SK-N-SH treated with all-trans-retinoic acid at 6 μM for 48 hours (cell line): ENCODE results near the gene PARVB.

Source experiments
- ATAC-seq: fragments of 200-7000 bp; cut with Tn5 transposase; 3 replicates; pipeline ENCODE4 v1.9.1; 2020; ENCODE audit warnings: mild to moderate bottlenecking, moderate library complexity
- ARNTL ChIP-seq: fragments of 450-650 bp; formaldehyde crosslinking; IDR thresholded peaks from 2 replicates; pipeline ENCODE4 v1.5.0; 2020; ENCODE audit warnings: low read depth, mild to moderate bottlenecking, moderate library complexity, borderline replicate concordance
- BACH2 ChIP-seq: fragments of 250-450 bp; sonication (Bioruptor Pico); IDR thresholded peaks from 2 replicates; pipeline ENCODE4 v1.9.0; 2021; ENCODE audit warnings: mild to moderate bottlenecking, borderline replicate concordance
- CSDC2 ChIP-seq: fragments of 250-450 bp; sonication (Bioruptor Pico); IDR thresholded peaks from 2 replicates; pipeline ENCODE4 v1.5.0; 2020; ENCODE audit warnings: mild to moderate bottlenecking, moderate library complexity
- ESRRG ChIP-seq: fragments of 250-450 bp; sonication (Bioruptor Pico); IDR thresholded peaks from 2 replicates; pipeline ENCODE4 v1.6.1; 2021; ENCODE audit warnings: mild to moderate bottlenecking
- GLIS3 ChIP-seq: fragments of 250-450 bp; sonication (Bioruptor Pico); IDR thresholded peaks from 2 replicates; pipeline ENCODE4 v1.5.0; 2020; ENCODE audit warnings: mild to moderate bottlenecking, moderate library complexity
- ISL1 ChIP-seq: fragments of 250-450 bp; sonication (Bioruptor Pico); IDR thresholded peaks from 2 replicates; pipeline ENCODE4 v2.1.2; 2022; ENCODE audit warnings: mild to moderate bottlenecking, moderate library complexity
- OSR1 ChIP-seq: fragments of 250-450 bp; sonication (Bioruptor Pico); IDR thresholded peaks from 2 replicates; pipeline ENCODE4 v1.8.0; 2022; ENCODE audit warnings: moderate library complexity, mild to moderate bottlenecking, inconsistent platforms
- PPARA ChIP-seq: fragments of 250-450 bp; sonication (Bioruptor Pico); IDR thresholded peaks from 2 replicates; pipeline ENCODE4 v1.5.0; 2020; ENCODE audit warnings: mild to moderate bottlenecking, borderline replicate concordance
- RARB ChIP-seq: fragments of 250-450 bp; sonication (Bioruptor Pico); IDR thresholded peaks from 2 replicates; pipeline ENCODE4 v1.8.0; 2021; ENCODE audit warnings: mild to moderate bottlenecking, moderate library complexity
- SNAI2 ChIP-seq: fragments of 250-450 bp; sonication (Bioruptor Pico); IDR thresholded peaks from 2 replicates; pipeline ENCODE4 v1.5.0; 2020; ENCODE audit warnings: mild to moderate bottlenecking, moderate library complexity
- TOX ChIP-seq: fragments of 250-450 bp; sonication (Bioruptor Pico); IDR thresholded peaks from 2 replicates; pipeline ENCODE4 v1.8.0; 2021; ENCODE audit warnings: mild to moderate bottlenecking, moderate library complexity, borderline replicate concordance
- ZC3H10 ChIP-seq: fragments of 250-450 bp; sonication (Bioruptor Pico); IDR thresholded peaks from 2 replicates; pipeline ENCODE4 v1.5.1; 2021; ENCODE audit warnings: mild to moderate bottlenecking, moderate library complexity
- ZFP3 ChIP-seq: fragments of 250-450 bp; sonication (Bioruptor Pico); IDR thresholded peaks from 2 replicates; pipeline ENCODE4 v1.5.0; 2020; ENCODE audit warnings: mild to moderate bottlenecking, moderate library complexity
- ZFP30 ChIP-seq: fragments of 450-650 bp; formaldehyde crosslinking; IDR thresholded peaks from 2 replicates; pipeline ENCODE4 v1.5.0; 2022; ENCODE audit warnings: mild to moderate bottlenecking, moderate library complexity
- ZNF565 ChIP-seq: fragments of 450-650 bp; formaldehyde crosslinking; conservative IDR thresholded peaks from 2 replicates; pipeline ENCODE4 v1.5.0; 2020; ENCODE audit warnings: low read depth, mild to moderate bottlenecking, moderate library complexity
- ZNF70 ChIP-seq: fragments of 450-650 bp; formaldehyde crosslinking; IDR thresholded peaks from 2 replicates; pipeline ENCODE4 v1.5.0; 2020; ENCODE audit warnings: mild to moderate bottlenecking, moderate library complexity
- ZNF8 ChIP-seq: fragments of 450-650 bp; formaldehyde crosslinking; IDR thresholded peaks from 2 replicates; pipeline ENCODE4 v1.5.0; 2020; ENCODE audit warnings: mild to moderate bottlenecking, moderate library complexity
- TF ChIP-seq, protein P1 (sequence below): fragments of 250-450 bp; sonication (Bioruptor Pico); IDR thresholded peaks from 2 replicates; pipeline ENCODE4 v1.5.1; 2020; ENCODE audit warnings: low read depth, mild to moderate bottlenecking, moderate library complexity
- TF ChIP-seq, protein P2 (sequence below): fragments of 250-450 bp; sonication (Bioruptor Pico); IDR thresholded peaks from 2 replicates; pipeline ENCODE4 v1.5.0; 2020; ENCODE audit warnings: mild to moderate bottlenecking, moderate library complexity
- TF ChIP-seq, protein P3 (sequence below): fragments of 250-450 bp; sonication (Bioruptor Pico); IDR thresholded peaks from 2 replicates; pipeline ENCODE4 v1.5.1; 2021; ENCODE audit warnings: mild to moderate bottlenecking, moderate library complexity
- TF ChIP-seq, protein P4 (sequence below): fragments of 250-450 bp; sonication (Bioruptor Pico); IDR thresholded peaks from 2 replicates; pipeline ENCODE4 v1.8.0; 2020; ENCODE audit warnings: mild to moderate bottlenecking, moderate library complexity, borderline replicate concordance
- TF ChIP-seq, protein P5 (sequence below): fragments of 250-450 bp; sonication (Bioruptor Pico); IDR thresholded peaks from 2 replicates; pipeline ENCODE4 v1.8.0; 2021; ENCODE audit warnings: low read depth, mild to moderate bottlenecking, moderate library complexity, borderline replicate concordance

Gene PARVB

DNA sequence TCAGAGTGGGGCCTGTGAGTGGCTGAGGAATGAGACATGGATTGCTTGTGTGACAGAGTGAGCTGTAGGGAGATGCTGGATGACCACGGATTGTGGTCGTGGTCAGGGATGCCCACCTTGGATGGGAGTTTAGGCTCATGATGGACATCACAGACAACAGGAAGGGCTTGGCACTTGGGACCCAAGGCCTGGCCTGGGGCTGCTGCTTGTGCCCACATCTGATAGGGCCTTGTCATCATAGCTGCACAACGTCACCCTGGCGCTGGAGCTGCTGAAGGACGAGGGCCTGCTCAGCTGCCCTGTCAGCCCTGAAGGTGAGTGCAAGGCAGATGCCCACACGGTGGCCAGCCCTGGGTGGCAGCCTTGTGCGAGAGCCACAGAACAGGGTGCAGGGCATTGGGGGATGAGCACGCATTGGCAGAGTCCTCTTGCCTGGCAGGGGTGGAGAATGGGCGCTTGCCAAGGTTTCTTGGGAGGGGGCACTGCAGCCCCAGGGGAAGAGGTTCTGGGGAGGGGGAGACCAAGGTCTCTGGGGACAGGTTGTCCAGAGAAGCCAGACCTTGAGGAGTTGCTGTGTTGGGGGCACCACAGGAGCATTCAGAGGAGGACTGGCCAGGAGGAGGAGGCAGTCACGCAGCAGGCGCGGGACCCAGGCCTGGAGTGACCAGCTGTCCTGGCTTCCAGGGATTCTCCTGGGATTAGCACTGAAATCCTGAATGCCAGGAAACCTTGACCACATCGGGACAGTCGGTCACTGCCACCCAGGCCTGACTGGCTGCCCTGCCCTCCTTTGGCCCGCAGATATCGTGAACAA is 181.6 kb downstream of the PARVB start:
- no peak for TF ChIP-seq ISL1
- TF ChIP-seq, protein P1, sequence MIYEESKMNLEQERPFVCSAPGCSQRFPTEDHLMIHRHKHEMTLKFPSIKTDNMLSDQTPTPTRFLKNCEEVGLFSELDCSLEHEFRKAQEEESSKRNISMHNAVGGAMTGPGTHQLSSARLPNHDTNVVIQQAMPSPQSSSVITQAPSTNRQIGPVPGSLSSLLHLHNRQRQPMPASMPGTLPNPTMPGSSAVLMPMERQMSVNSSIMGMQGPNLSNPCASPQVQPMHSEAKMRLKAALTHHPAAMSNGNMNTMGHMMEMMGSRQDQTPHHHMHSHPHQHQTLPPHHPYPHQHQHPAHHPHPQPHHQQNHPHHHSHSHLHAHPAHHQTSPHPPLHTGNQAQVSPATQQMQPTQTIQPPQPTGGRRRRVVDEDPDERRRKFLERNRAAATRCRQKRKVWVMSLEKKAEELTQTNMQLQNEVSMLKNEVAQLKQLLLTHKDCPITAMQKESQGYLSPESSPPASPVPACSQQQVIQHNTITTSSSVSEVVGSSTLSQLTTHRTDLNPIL, result no peak
- no peak for TF ChIP-seq ZFP30 (CRISPR knock-in tag)
- no peak for TF ChIP-seq PPARA (CRISPR knock-in tag)
- TF ChIP-seq, protein P2, sequence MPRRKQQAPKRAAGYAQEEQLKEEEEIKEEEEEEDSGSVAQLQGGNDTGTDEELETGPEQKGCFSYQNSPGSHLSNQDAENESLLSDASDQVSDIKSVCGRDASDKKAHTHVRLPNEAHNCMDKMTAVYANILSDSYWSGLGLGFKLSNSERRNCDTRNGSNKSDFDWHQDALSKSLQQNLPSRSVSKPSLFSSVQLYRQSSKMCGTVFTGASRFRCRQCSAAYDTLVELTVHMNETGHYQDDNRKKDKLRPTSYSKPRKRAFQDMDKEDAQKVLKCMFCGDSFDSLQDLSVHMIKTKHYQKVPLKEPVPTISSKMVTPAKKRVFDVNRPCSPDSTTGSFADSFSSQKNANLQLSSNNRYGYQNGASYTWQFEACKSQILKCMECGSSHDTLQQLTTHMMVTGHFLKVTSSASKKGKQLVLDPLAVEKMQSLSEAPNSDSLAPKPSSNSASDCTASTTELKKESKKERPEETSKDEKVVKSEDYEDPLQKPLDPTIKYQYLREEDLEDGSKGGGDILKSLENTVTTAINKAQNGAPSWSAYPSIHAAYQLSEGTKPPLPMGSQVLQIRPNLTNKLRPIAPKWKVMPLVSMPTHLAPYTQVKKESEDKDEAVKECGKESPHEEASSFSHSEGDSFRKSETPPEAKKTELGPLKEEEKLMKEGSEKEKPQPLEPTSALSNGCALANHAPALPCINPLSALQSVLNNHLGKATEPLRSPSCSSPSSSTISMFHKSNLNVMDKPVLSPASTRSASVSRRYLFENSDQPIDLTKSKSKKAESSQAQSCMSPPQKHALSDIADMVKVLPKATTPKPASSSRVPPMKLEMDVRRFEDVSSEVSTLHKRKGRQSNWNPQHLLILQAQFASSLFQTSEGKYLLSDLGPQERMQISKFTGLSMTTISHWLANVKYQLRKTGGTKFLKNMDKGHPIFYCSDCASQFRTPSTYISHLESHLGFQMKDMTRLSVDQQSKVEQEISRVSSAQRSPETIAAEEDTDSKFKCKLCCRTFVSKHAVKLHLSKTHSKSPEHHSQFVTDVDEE (CRISPR knock-in tag), result no peak
- ATAC-seq, result no peak

DNA sequence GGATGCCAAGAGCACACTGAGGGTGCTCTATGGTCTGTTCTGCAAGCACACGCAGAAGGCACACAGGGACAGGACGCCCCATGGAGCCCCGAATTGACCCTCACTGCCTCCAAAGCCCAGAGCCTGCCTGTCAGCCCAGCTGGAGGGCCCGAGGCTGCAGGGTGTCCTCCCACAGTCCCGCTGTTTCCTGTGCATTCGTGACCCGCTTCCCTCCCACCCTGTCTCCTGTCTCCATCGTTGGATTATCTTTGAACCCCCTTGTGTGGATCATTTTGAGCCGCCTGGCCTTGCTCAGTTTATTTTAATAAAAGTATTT is 182.2 kb downstream of the PARVB start:
- TF ChIP-seq SNAI2 (CRISPR knock-in tag), result no peak
- TF ChIP-seq CSDC2, result no peak
- TF ChIP-seq ISL1, result no peak
- no peak for TF ChIP-seq ZNF8
- TF ChIP-seq PPARA (CRISPR knock-in tag), result no peak
- no peak for TF ChIP-seq GLIS3 (CRISPR knock-in tag)
- TF ChIP-seq BACH2, result no peak
- no peak for TF ChIP-seq ZNF70
- TF ChIP-seq ZC3H10 (CRISPR knock-in tag), result no peak
- no peak for TF ChIP-seq RARB
- TF ChIP-seq, protein P3, sequence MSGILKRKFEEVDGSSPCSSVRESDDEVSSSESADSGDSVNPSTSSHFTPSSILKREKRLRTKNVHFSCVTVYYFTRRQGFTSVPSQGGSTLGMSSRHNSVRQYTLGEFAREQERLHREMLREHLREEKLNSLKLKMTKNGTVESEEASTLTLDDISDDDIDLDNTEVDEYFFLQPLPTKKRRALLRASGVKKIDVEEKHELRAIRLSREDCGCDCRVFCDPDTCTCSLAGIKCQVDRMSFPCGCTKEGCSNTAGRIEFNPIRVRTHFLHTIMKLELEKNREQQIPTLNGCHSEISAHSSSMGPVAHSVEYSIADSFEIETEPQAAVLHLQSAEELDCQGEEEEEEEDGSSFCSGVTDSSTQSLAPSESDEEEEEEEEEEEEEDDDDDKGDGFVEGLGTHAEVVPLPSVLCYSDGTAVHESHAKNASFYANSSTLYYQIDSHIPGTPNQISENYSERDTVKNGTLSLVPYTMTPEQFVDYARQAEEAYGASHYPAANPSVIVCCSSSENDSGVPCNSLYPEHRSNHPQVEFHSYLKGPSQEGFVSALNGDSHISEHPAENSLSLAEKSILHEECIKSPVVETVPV (CRISPR knock-in tag), result no peak
- no peak for TF ChIP-seq OSR1
- no peak for TF ChIP-seq ESRRG
- TF ChIP-seq ARNTL (CRISPR knock-in tag), result no peak
- TF ChIP-seq TOX (CRISPR knock-in tag), result no peak
- no peak for TF ChIP-seq ZFP3 (CRISPR knock-in tag)
- no peak for ATAC-seq

DNA sequence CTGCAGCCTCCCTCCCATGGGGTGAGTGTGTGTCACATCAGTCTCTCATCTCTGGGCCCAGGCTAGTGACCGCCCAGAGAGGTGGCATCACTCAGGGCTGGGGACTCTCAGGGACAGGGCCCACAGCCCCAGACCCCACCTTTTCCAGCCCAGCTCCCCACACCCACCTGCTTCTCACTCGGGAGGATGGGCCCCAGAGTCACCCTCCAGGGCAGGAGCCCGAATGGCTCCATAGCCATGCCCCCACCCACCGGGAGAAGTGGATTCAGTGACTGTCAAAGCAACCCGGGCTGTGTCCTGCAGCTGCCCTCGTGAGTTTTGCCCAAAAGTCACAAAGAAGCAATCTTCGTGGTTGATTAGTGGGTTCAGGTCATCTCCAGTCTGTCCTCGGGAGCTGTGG is 182.6 kb downstream of the PARVB start:
- TF ChIP-seq, protein P4, sequence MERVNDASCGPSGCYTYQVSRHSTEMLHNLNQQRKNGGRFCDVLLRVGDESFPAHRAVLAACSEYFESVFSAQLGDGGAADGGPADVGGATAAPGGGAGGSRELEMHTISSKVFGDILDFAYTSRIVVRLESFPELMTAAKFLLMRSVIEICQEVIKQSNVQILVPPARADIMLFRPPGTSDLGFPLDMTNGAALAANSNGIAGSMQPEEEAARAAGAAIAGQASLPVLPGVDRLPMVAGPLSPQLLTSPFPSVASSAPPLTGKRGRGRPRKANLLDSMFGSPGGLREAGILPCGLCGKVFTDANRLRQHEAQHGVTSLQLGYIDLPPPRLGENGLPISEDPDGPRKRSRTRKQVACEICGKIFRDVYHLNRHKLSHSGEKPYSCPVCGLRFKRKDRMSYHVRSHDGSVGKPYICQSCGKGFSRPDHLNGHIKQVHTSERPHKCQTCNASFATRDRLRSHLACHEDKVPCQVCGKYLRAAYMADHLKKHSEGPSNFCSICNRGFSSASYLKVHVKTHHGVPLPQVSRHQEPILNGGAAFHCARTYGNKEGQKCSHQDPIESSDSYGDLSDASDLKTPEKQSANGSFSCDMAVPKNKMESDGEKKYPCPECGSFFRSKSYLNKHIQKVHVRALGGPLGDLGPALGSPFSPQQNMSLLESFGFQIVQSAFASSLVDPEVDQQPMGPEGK, result no peak
- TF ChIP-seq ZNF70 (no peak), PPARA (CRISPR knock-in tag) (no peak), ZC3H10 (CRISPR knock-in tag) (no peak), BACH2 (no peak), ZNF565 (CRISPR knock-in tag) (no peak), ESRRG (no peak), RARB (no peak), ZNF8 (no peak), OSR1 (no peak), ZFP3 (CRISPR knock-in tag) (no peak), ARNTL (CRISPR knock-in tag) (no peak), SNAI2 (CRISPR knock-in tag) (no peak), ISL1 (no peak)
- TF ChIP-seq, protein P1, result no peak
- TF ChIP-seq, protein P5, sequence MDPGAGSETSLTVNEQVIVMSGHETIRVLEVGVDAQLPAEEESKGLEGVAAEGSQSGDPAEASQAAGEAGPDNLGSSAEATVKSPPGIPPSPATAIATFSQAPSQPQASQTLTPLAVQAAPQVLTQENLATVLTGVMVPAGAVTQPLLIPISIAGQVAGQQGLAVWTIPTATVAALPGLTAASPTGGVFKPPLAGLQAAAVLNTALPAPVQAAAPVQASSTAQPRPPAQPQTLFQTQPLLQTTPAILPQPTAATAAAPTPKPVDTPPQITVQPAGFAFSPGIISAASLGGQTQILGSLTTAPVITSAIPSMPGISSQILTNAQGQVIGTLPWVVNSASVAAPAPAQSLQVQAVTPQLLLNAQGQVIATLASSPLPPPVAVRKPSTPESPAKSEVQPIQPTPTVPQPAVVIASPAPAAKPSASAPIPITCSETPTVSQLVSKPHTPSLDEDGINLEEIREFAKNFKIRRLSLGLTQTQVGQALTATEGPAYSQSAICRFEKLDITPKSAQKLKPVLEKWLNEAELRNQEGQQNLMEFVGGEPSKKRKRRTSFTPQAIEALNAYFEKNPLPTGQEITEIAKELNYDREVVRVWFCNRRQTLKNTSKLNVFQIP, result no peak
- TF ChIP-seq, protein P2 (CRISPR knock-in tag), result no peak
- TF ChIP-seq, protein P3 (CRISPR knock-in tag), result no peak
- ATAC-seq, result no peak
